Uterus (tissue), 2 donors: ENCODE results near the gene ING2.

ENCODE experiments used
- CTCF ChIP-seq, 4 experiments: fragments of 200-600 bp in 2 of 4; fragments of 450-650 bp in 2 of 4; sonication (generic) in 2 of 4; IDR thresholded peaks; one replicate each; pipeline ENCODE4 v1.5.1; 2016 to 2019; ENCODE audit warnings: antibody characterized with exemption in 4 of 4, mild to moderate bottlenecking in 2 of 4, moderate library complexity in 1 of 4
- POLR2A ChIP-seq, 2 donors: fragments of 450-650 bp; IDR thresholded peaks; one replicate each; pipeline ENCODE4 v1.6.1; 2016; ENCODE audit warnings: antibody characterized with exemption in 2 of 2, mild to moderate bottlenecking in 1 of 2, moderate library complexity in 1 of 2

- TF ChIP-seq POLR2A (IDR thresholded peaks at IDR 0.05), result no peak
- no peak for TF ChIP-seq CTCF (IDR thresholded peaks at IDR 0.05)
These were observed at the start of gene ING2 for GRCh38 chr4:183504930-183505610.
